CD4-positive, alpha-beta T cell treated with Interleukin-21 for 1 hour (primary cell): Measurements from ENCODE around the gene OR5AU1.
"Not testable (repeated sequence)": the region's sequence is repeated elsewhere in the genome, so short reads cannot be mapped to it uniquely, and the experiment has no call there.

Experiments used
- DNase-seq: peaks from one replicate; pipeline ENCODE4 v3.0.0-alpha.2; 2020

OR5AU1 gene

DNA sequence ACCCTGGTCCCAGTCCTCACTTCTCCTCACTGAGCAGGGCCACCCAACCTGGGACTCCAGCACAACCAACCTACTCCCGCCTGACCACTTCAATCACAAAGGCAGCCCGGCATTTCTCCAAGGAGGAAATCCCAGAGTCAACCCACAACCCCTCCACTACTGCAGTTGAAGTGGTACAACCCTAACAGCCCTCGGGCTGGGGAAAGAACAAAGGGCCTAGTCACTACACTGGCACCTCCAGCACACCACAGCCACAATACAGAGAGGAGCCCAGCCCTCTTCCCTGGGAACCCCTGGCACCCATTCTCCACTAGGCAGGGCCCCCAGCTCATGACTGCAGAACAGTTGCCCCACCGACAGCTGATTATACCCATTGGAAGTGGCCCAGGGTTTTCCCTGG is 13.7 kb upstream of the OR5AU1 start:
- no peak for DNase-seq

DNA sequence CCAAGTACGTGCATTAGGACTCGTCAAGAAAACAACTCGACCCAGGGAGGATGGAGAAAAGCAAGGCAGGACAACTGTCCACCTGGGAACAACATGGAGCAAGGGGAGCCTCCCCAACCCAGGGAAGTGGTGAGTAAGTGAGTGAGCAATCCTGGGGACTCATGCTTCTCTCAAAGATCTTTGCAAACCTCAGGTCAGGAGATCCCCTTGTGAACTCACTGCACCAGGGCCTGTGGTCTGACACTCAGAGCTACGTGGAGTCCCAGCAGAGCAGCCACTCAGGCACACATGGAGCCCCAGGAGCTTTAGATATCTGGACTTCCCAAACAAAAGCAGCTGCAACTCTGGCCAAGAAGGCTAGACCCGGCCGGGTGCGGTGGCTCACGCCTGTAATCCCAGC is 12.2 kb upstream of the OR5AU1 start:
- no peak for DNase-seq

DNA sequence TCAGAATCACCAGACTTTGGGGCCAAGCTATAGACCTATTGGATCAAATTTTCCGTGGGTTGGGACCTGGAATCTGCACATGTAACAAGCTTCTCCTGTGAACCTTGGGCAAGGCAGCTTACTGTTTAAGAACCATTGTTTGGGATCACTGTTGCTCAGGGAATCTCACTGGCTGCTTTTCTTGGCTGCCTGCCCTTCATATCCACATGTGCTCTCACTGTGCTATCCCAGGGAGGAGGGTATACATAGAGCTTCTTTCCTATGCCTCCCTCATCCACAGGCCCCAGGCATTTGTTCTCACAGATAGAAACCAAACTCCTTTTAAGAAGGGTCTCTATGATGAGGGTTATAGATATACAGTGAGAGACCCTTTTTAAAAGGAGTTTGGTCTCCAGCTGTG is 9.8 kb upstream of the OR5AU1 start:
- DNase-seq: not testable (repeated sequence)

- not testable (repeated sequence) for DNase-seq
These were observed 9.2 kb upstream of the OR5AU1 start for GRCh38 chr14:21165002-21165605.

DNA sequence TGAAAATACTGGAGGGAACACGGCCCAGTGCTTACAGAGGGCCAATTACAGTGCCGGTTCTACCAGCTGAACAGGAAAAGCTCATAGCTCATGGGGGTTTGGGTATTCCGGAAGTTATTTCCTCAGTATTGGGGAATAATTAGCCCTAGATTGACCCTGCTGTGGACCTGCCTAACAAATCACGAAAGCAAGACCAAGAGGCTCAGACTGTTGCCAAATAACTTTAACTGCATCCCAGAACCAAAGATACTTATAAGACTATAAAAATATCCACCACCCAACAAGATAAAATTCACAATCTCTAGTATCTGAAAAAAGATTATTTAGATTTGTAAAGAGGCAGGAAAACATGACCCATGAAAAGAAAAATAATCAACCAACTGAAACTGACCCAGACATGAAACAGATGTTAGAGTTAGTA is 8.0 kb upstream of the OR5AU1 start:
- no peak for DNase-seq

- no peak for DNase-seq
These were observed 6.2 kb upstream of the OR5AU1 start for GRCh38 chr14:21162081-21162480.

- no peak for DNase-seq
These were observed 4.3 kb upstream of the OR5AU1 start for GRCh38 chr14:21160061-21160610.

DNA sequence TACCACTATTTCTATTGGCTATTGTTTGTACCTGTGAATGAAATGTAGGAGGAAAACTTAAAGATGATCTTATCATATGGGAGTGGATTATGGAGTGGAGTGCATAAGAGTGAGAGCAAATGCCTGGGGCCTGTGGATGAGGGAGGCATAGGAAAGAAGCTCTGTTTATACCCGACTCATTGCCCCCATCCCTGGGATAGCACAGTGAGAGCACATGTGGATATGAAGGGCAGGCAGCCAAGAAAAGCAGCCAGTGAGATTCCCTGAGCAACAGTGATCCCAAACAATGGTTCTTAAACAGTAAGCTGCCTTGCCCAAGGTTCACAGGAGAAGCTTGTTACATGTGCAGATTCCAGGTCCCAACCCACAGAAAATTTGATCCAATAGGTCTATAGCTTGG is 2.3 kb upstream of the OR5AU1 start:
- DNase-seq: not testable (repeated sequence)

- DNase-seq: no peak
These were observed 6.1 kb downstream of the OR5AU1 start for GRCh38 chr14:21149641-21150367.

DNA sequence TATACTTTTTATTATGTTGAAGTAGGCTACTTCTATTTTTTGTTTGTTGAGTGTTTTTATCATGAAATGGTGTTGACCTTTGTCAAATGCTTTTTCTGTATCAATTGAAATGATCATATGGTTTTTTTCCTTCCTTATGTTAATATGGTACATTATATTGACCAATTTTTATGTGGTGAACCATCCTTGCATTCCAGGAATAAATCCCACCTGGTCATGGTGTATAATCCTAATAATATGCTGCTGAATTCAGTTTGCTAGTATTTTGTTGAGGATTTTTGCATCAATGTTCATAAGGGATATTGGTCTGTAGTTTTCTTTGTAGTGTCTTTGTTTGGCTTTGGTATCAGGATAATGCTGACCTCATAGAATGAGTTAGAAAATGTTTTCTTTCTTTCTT is 10.4 kb downstream of the OR5AU1 start:
- DNase-seq: no peak

GRCh38 chr14:21142357-21142756 is 13.5 kb downstream of the OR5AU1 start:
- DNase-seq: no peak

DNA sequence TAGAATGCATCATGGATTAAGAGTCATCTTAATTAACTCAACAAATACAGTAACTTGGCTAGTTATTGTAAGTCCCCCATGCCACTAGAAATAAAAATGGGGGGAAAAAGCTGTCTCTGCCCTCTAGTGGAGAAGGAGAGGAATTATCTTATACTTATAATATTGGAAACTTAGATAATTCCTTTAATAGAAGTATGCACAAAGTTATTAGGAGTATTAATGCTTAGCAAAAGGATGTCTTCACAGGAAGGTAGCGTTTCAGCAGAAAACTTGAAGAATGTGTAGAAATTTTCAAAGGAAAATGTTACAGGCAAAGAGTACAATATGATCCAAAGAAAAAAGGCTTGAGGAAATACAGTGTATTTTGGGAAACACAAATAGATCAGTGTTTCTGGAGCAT is 19.8 kb downstream of the OR5AU1 start:
- DNase-seq: peak; percentile 29

DNA sequence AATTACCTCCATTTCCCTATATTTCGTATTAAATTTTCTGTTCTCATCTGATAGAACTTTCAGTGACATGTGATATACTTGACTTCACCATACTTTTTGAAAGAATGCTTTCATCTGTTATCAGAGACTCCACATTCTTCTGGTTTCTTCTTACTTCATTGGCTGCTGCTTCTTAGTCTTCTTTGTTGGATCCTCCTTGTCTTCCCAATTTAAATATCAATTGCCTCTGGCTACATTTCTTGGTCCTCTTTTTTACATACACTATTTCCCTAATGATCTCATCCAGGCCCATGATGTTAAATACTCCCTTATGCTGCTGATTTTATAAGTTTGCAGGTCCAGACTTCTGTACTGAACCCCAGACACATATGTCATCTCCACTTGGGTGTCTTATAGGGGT is 22.0 kb downstream of the OR5AU1 start:
- DNase-seq: no peak

GRCh38 chr14:21123429-21123828 is 32.4 kb downstream of the OR5AU1 start:
- no peak for DNase-seq

GRCh38 chr14:21121122-21121521 is 34.7 kb downstream of the OR5AU1 start:
- DNase-seq: no peak

DNA sequence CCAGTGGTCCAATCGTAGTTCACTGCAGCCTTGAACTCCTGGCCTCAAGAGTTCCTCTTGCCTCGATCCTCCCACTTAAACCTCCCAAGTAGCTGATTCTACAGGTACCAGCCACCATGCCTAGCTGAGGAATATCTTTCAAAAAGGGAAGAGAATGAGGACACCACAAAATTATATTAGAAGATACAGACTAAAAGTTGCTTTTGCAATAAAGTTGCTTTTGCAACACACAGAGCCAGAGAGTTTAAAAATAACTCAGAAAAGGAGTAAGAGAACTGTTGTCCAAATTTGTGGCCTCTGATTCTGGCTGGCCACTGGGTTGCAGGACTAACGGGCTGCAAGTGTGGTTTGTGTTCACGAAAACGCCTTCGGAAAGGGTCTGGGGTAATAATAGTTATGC is 35.2 kb downstream of the OR5AU1 start:
- DNase-seq: no peak

- DNase-seq: no peak
These were observed 36.9 kb downstream of the OR5AU1 start for GRCh38 chr14:21118933-21119332.

GRCh38 chr14:21113369-21113768 is 42.5 kb downstream of the OR5AU1 start:
- DNase-seq: no peak

GRCh38 chr14:21112255-21112654 is 43.6 kb downstream of the OR5AU1 start:
- DNase-seq: no peak

GRCh38 chr14:21109377-21110138 is 46.3 kb downstream of the OR5AU1 start:
- DNase-seq: no peak

DNA sequence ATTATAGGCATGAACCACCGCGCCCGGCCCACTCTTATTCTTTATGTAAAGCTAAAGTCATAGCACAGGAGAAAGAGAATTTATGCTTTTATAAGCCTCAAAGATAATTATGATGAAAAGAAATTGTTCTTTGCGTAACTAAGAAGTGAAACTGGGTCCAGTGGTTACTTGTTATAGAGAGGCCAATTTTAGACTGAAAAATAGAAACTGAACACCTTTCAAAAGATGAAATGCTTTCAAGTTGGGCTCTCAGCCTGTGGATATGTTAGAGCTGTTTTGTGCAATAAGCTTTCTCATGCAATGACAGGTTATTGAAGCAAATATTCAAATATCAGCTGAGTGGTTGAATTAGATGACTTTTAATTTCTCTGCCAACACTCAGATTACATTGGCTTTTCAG is 47.1 kb downstream of the OR5AU1 start:
- DNase-seq: no peak

GRCh38 chr14:21107283-21107800 is 48.5 kb downstream of the OR5AU1 start:
- DNase-seq: no peak

DNA sequence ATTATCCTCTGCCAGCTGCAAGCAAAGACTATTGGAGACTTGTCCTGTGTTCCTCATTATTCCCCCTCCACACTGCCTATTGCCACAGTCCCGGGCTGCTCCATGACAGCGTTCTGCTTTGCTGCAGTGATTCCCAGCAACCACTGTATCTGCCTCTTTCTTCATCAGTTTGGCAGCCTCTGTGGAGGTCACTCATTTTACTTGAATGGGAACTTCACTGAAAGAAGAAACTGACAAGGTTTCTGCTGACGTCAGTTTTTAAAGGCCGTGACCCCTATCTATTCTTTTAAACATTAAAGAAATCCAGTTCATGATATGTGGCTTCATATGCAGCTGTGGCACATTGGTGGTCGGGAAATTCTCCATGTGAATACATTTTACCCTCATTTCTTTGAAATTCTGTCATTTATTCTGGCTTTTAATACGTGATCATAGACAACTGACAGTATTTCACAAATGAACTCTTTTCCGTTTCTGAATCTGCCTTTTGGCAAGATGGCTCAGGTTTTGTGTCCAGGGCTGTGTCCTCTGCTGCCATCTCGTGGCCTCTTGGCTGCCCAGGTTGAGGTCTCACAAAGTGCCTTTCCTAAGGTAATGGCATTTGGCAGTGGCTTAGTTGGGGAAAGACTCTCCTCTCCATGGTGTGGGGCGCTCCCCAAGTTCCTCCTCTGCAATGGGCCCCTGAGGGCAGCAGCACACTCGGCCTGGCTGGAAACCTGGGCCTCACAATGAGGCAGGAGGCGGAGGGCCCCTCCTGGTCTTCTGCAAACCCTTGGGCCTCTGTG is 49.2 kb downstream of the OR5AU1 start:
- DNase-seq: peak; percentile 84
